Neuron (in vitro differentiated cells): ENCODE results near the gene RASD1.

Experiments used
- H2AFZ ChIP-seq: one replicate; pipeline ENCODE4 v1.6.1; 2013; ENCODE audit warnings: low read depth, mild to moderate bottlenecking, inconsistent platforms, low read length, moderate library complexity
- H3K27me3 ChIP-seq: one replicate; pipeline ENCODE4 v1.6.1; 2013; ENCODE audit warnings: low read length; ENCODE audit not compliant: insufficient read depth
- H3K36me3 ChIP-seq: one replicate; pipeline ENCODE4 v1.6.1; 2013; ENCODE audit warnings: low read length; ENCODE audit not compliant: insufficient read depth
- H3K4me1 ChIP-seq: one replicate; pipeline ENCODE4 v1.6.1; 2013; ENCODE audit warnings: low read length; ENCODE audit not compliant: insufficient read depth
- H3K4me3 ChIP-seq: 2 replicates; pipeline ENCODE4 v1.5.1; 2013; ENCODE audit warnings: mild to moderate bottlenecking, low read length, moderate library complexity
- H3K9me3 ChIP-seq: one replicate; pipeline ENCODE4 v1.6.1; 2013; ENCODE audit warnings: low read length

The RASD1 gene, protein sequence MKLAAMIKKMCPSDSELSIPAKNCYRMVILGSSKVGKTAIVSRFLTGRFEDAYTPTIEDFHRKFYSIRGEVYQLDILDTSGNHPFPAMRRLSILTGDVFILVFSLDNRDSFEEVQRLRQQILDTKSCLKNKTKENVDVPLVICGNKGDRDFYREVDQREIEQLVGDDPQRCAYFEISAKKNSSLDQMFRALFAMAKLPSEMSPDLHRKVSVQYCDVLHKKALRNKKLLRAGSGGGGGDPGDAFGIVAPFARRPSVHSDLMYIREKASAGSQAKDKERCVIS

GRCh38 chr17:17496189-17497064, at the start of gene RASD1:
Gene RASD1 (minus strand): TSS chr17:17496395. CDS start chr17:17496181, 214 bp downstream.
- Histone ChIP-seq H3K9me3 (peaks cover 5% of the 10 kb centered on the region), H3K4me1 (peaks cover 13% of the 10 kb centered on the region), H3K36me3 (peaks cover 22% of the 10 kb centered on the region), H3K4me3 (peak within 1 kb of the TSS; percentile 60), H3K27me3 (no peaks in the 10 kb centered on the region), H2AFZ (peak within 1 kb of the TSS; percentile 94)

- no peak overlapping the region for H3K4me3 ChIP-seq
- H3K9me3 ChIP-seq, result no peaks in the 10 kb centered on the region
- H2AFZ ChIP-seq, result no peak overlapping the region
- H3K27me3 ChIP-seq, result no peaks in the 10 kb centered on the region
- peaks cover under 1% of the 10 kb centered on the region for H3K4me1 ChIP-seq
- H3K36me3 ChIP-seq, result no peaks in the 10 kb centered on the region
Observed at GRCh38 chr17:17545984-17546383, 49.8 kb upstream of the RASD1 start.

DNA sequence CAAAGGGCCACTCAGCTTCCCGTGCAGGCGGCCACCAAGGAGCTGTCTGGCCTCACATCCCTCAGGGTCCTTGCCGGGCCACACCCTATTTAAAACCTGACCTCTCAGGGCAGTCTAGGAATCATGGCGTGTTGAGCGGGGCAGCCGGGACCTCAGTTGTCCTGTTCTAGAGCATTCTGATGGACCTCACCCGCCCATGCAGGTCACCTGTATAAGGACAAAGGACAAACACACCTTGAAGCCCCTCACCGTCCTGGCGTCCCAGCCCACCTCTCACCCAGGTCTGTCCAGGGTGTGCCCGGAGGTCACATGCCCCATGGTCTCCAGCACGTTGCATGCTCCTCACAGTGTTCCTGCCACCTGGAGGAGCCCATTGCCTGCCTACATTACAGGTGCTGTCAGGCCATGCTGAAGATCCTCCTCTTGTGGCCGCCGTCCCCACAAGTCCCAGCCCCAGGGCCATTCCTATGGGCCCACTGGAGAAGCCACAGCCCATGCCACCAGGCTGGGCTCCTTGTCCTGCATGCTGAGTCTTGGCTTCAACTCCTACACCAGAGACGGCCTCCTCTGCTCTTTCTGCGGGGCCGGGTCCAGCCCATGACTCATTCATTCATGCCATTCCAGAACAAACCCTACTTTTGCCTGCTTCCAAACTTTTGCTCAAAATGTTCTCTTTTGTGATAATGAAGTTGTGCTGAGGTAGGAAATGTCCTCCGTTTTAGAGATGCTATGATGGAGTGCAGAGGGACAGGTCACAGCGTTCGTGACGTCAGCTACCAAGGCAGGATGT, 49.0 kb upstream of the RASD1 start:
- Histone ChIP-seq H3K27me3 (no peaks in the 10 kb centered on the region), H3K9me3 (no peaks in the 10 kb centered on the region), H3K4me3 (no peak overlapping the region), H3K36me3 (no peaks in the 10 kb centered on the region), H3K4me1 (peaks cover 4% of the 10 kb centered on the region), H2AFZ (no peak overlapping the region)

DNA sequence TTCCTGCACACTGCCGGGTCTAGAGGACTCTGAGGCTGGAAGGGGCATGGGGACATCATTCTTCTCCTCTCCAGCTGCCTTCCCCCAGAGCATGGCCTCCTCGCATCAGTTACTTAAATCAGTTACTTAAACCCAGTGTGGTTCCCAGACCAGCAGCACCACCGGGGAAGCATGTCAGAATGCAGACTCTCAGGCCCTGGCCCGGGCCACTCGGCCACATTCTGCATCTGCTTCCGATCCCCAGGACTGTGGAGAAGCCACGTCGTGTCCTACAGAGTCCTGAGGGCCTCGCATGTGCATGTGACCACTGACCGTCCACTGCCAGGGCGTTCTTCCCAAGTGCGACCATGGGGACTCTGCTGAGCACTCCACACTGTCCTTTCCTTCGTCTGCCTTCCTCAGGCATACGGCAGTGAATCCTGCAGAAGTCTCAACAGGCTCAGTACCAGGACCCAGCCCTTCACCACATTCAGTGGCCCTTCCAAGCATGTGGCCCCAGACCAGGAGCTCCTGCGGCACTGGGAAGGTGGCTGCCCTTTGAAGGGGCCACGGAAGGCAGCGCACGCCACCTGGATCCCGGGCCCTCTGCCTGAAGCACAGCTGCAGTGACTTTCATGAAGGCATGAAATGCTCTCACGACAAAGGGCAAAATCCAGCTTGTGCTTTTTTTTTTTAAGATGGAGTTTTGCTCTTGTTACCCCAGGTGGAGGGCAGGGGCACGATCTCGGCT, 46.9 kb upstream of the RASD1 start:
- H2AFZ ChIP-seq, result no peak overlapping the region
- H3K9me3 ChIP-seq, result no peaks in the 10 kb centered on the region
- H3K4me3 ChIP-seq, result no peak overlapping the region
- H3K27me3 ChIP-seq, result no peaks in the 10 kb centered on the region
- no peaks in the 10 kb centered on the region for H3K36me3 ChIP-seq
- peaks cover 6% of the 10 kb centered on the region for H3K4me1 ChIP-seq

DNA sequence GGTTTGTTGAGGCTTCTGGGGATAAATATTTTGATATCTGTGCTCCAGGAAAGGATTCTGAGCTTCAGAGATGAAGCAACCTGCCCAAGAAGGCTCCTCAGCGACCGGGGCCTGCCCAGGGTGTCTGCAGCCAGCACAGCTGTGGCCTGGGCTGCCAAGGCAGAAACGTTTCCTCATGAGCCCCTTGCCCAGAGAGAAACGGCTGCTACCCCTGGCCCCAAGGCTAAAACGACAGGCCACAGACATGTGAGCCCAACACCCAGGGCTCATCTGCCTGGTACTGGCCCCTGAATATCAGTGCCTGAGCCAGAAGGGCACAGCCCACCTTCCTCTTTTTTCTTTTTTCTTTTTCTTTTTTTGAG, 45.4 kb upstream of the RASD1 start:
- Histone ChIP-seq H3K36me3 (no peaks in the 10 kb centered on the region), H3K9me3 (no peaks in the 10 kb centered on the region), H3K27me3 (no peaks in the 10 kb centered on the region), H3K4me3 (no peak overlapping the region), H2AFZ (no peak overlapping the region), H3K4me1 (peaks cover 6% of the 10 kb centered on the region)

GRCh38 chr17:17540935-17541639, 44.9 kb upstream of the RASD1 start:
- H2AFZ ChIP-seq, result no peak overlapping the region
- no peaks in the 10 kb centered on the region for H3K9me3 ChIP-seq
- H3K36me3 ChIP-seq, result no peaks in the 10 kb centered on the region
- H3K4me3 ChIP-seq, result no peak overlapping the region
- no peaks in the 10 kb centered on the region for H3K27me3 ChIP-seq
- peaks cover 6% of the 10 kb centered on the region for H3K4me1 ChIP-seq

- H3K36me3 ChIP-seq, result no peaks in the 10 kb centered on the region
- no peak overlapping the region for H2AFZ ChIP-seq
- H3K4me3 ChIP-seq, result no peak overlapping the region
- H3K9me3 ChIP-seq, result no peaks in the 10 kb centered on the region
- peaks cover 6% of the 10 kb centered on the region for H3K4me1 ChIP-seq
- H3K27me3 ChIP-seq, result no peaks in the 10 kb centered on the region
Observed at GRCh38 chr17:17540278-17540906, 44.2 kb upstream of the RASD1 start.

GRCh38 chr17:17539591-17539990, 43.4 kb upstream of the RASD1 start:
- H3K36me3 ChIP-seq, result no peaks in the 10 kb centered on the region
- H3K27me3 ChIP-seq, result no peaks in the 10 kb centered on the region
- H3K4me1 ChIP-seq, result peaks cover 6% of the 10 kb centered on the region
- H2AFZ ChIP-seq, result no peak overlapping the region
- no peaks in the 10 kb centered on the region for H3K9me3 ChIP-seq
- no peak overlapping the region for H3K4me3 ChIP-seq

- Histone ChIP-seq H2AFZ (no peak overlapping the region), H3K27me3 (no peaks in the 10 kb centered on the region), H3K9me3 (no peaks in the 10 kb centered on the region), H3K4me3 (no peak overlapping the region), H3K4me1 (peaks cover 6% of the 10 kb centered on the region), H3K36me3 (no peaks in the 10 kb centered on the region)
Observed at GRCh38 chr17:17538417-17539391, 42.5 kb upstream of the RASD1 start.

DNA sequence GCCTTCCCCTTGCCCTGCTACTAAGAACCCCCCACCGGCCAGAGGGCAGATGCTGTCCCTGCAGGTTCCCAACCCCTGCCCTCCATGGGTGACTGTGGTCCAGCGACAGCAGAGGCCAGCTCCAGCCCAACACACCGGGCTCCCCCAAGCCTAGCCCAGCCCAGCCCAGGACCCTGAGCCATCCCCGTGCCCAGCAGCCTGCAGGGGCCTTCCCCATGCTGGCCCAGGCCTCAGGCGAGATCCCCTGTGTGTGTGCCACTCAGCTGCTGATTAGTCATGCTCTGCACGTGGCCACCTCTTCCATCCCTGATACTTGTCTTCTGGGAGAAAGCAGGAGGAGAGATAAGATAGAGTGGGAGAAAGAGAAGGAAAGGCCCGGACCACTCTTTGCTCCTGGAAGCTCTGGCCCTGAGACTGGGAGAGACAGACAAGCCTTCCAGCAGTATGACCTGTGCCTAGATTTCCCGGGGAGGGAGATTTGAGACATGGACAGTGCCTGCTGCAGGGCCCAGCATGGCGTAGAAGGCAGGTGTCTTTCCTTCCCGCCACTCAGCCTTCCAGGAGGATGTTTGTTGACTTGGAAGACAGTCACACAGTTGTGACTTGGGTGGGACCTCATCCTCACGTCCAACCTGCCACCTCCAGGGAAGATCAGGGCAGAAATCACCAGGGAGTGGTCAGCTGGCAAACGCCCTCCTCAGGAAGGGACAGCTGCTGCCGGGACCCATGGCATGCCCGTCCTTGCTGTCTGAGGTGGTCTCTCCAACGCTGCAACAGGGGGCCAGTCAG, 41.3 kb upstream of the RASD1 start:
- H3K36me3 ChIP-seq, result no peaks in the 10 kb centered on the region
- no peaks in the 10 kb centered on the region for H3K9me3 ChIP-seq
- H3K27me3 ChIP-seq, result no peaks in the 10 kb centered on the region
- no peak overlapping the region for H3K4me3 ChIP-seq
- no peak overlapping the region for H2AFZ ChIP-seq
- H3K4me1 ChIP-seq, result peaks cover 6% of the 10 kb centered on the region
